Suprapubic skin (tissue), 4 donors: ENCODE measurements around the gene PCDHGA12. TPM values are rescaled to one million over a fixed set of nuclear protein-coding genes. Genes with fewer than 3 reads are reported as not detected.
"Not testable (repeated sequence)": the region's sequence is repeated elsewhere in the genome, so short reads cannot be mapped to it uniquely, and the experiment has no call there.

Experiments used
- DNase-seq, 2 donors: peaks; one replicate each; pipeline ENCODE4 v3.0.0-alpha.2; 2019; ENCODE audit warnings: low spot score in 2 of 2
- H3K27ac ChIP-seq: fragments of 200-600 bp; sonication (generic); one replicate; pipeline ENCODE4 v1.5.1; 2019
- H3K27me3 ChIP-seq: fragments of 200-600 bp; sonication (generic); one replicate; pipeline ENCODE4 v1.5.1; 2019
- H3K36me3 ChIP-seq: fragments of 200-600 bp; sonication (generic); one replicate; pipeline ENCODE4 v1.5.1; 2019
- H3K4me1 ChIP-seq: fragments of 200-600 bp; sonication (generic); one replicate; pipeline ENCODE4 v1.5.1; 2019
- H3K4me3 ChIP-seq: fragments of 200-600 bp; sonication (generic); one replicate; pipeline ENCODE4 v1.5.1; 2019; ENCODE audit warnings: mild to moderate bottlenecking
- H3K9me3 ChIP-seq: fragments of 200-600 bp; sonication (generic); one replicate; pipeline ENCODE4 v1.5.1; 2019
- EP300 ChIP-seq: sonication (generic); formaldehyde crosslinking; IDR thresholded peaks from one replicate; pipeline ENCODE4 v1.6.1; 2017; ENCODE audit warnings: antibody characterized with exemption
- POLR2A ChIP-seq, 2 donors: fragments of 450-650 bp; IDR thresholded peaks; one replicate each; pipeline ENCODE4 v1.6.1; 2017; ENCODE audit warnings: antibody characterized with exemption in 2 of 2, mild to moderate bottlenecking in 2 of 2, moderate library complexity in 2 of 2
- POLR2AphosphoS5 ChIP-seq, 3 donors: sonication (generic); formaldehyde crosslinking; IDR thresholded peaks; one replicate each; pipeline ENCODE4 v1.6.1; 2017; ENCODE audit warnings: antibody characterized with exemption in 3 of 3
- WGBS: methylation state at CpG from one replicate; pipeline ENCODE4 v1.1.5; 2018; 5-methylcytosine and 5-hydroxymethylcytosine counted together
- total RNA-seq, 4 donors: library from RNA; depleted of rRNA; stranded (reverse); fragments of >200 nt; gene quantifications; one replicate each; pipeline ENCODE4 v1.1.0, GENCODE V29; 2016
- TF ChIP-seq, protein P1 (sequence below), 2 donors: fragments of 200-600 bp in 1 of 2; fragments of 450-650 bp in 1 of 2; sonication (generic) in 1 of 2; IDR thresholded peaks; one replicate each; pipeline ENCODE4 v1.5.1; 2016 to 2019; ENCODE audit warnings: antibody characterized with exemption in 2 of 2, mild to moderate bottlenecking in 1 of 2, moderate library complexity in 1 of 2

PCDHGA12 gene
- total RNA-seq, 4 donors from 2014 or later, result 2.9 to 13.4 (median 6.6) TPM

DNA sequence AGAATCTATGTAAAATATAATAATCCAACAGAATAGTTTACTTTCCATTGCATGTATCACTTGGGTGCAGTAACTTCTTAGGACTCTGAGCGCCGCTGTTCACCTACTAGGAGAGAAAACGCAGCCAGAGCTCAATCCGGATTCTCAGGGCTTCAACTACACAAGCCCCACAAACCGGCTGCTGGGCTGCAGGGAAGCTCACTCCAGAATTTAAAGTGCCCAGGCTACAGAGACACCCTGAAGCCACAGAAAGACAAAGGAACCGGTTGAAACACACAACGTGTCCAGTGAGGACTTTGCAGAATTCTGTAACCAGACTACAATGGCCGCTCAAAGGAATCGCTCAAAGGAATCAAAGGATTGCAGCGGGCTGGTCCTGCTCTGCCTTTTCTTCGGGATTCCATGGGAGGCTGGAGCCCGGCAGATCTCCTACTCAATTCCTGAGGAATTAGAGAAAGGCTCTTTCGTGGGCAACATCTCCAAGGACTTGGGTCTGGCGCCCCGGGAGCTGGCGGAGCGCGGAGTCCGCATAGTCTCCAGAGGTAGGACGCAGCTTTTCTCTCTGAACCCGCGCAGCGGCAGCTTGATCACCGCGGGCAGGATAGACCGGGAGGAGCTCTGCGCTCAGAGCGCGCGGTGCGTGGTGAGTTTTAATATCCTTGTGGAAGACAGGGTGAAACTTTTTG, 17.3 kb upstream of the PCDHGA12 start, which contains the start of gene PCDHGA10:
Gene PCDHGA10 (plus strand): TSS at position 134 of the 686 bp plus-strand sequence. CDS start 189 bp downstream, at position 323.
- H3K27ac ChIP-seq, result no peak within 1 kb of the TSS
- H3K9me3 ChIP-seq, result peaks cover 52% of the 10 kb centered on the region
- peaks cover 3% of the 10 kb centered on the region for H3K27me3 ChIP-seq
- no peaks in the 10 kb centered on the region for H3K4me1 ChIP-seq
- H3K4me3 ChIP-seq, result peak within 1 kb of the TSS; percentile 36
- no peaks in the 10 kb centered on the region for H3K36me3 ChIP-seq
- WGBS, result 20% methylated on average over 28 of the region's 31 CpGs
- no peak for DNase-seq
- TF ChIP-seq POLR2AphosphoS5 (IDR thresholded peaks at IDR 0.05), result no peak
- TF ChIP-seq, protein P1, sequence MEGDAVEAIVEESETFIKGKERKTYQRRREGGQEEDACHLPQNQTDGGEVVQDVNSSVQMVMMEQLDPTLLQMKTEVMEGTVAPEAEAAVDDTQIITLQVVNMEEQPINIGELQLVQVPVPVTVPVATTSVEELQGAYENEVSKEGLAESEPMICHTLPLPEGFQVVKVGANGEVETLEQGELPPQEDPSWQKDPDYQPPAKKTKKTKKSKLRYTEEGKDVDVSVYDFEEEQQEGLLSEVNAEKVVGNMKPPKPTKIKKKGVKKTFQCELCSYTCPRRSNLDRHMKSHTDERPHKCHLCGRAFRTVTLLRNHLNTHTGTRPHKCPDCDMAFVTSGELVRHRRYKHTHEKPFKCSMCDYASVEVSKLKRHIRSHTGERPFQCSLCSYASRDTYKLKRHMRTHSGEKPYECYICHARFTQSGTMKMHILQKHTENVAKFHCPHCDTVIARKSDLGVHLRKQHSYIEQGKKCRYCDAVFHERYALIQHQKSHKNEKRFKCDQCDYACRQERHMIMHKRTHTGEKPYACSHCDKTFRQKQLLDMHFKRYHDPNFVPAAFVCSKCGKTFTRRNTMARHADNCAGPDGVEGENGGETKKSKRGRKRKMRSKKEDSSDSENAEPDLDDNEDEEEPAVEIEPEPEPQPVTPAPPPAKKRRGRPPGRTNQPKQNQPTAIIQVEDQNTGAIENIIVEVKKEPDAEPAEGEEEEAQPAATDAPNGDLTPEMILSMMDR (IDR thresholded peaks at IDR 0.05), result peak; percentile 17 to 47

DNA sequence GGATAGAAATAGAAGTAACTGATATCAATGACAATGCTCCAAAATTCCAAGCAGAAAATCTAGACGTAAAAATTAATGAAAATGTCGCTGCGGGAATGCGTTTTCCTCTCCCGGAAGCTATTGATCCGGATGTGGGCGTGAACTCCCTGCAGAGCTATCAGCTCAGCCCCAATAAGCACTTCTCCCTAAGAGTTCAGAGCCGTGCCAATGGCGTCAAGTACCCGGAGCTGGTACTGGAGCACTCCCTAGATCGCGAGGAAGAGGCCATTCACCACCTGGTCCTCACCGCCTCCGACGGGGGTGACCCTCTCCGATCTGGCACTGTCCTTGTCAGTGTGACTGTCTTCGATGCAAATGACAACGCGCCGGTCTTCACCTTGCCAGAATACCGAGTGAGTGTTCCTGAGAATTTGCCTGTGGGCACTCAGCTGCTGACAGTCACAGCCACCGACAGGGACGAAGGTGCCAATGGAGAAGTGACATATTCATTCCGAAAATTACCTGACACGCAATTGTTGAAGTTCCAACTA, 16.7 kb upstream of the PCDHGA12 start:
- H3K27ac ChIP-seq, result no peak overlapping the region
- TF ChIP-seq EP300, result no peak
- no peak for TF ChIP-seq POLR2A (IDR thresholded peaks at IDR 0.05)
- TF ChIP-seq POLR2AphosphoS5 (IDR thresholded peaks at IDR 0.05), result no peak
- TF ChIP-seq, protein P1 (IDR thresholded peaks at IDR 0.05), result no peak
- H3K4me1 ChIP-seq, result no peaks in the 10 kb centered on the region
- H3K36me3 ChIP-seq, result no peaks in the 10 kb centered on the region
- no peak for DNase-seq
- H3K9me3 ChIP-seq, result peaks cover 57% of the 10 kb centered on the region
- WGBS, result 16% methylated on average over 20 of the region's 25 CpGs
- H3K4me3 ChIP-seq, result peak overlapping the region; percentile 36
- H3K27me3 ChIP-seq, result peaks cover 3% of the 10 kb centered on the region

DNA sequence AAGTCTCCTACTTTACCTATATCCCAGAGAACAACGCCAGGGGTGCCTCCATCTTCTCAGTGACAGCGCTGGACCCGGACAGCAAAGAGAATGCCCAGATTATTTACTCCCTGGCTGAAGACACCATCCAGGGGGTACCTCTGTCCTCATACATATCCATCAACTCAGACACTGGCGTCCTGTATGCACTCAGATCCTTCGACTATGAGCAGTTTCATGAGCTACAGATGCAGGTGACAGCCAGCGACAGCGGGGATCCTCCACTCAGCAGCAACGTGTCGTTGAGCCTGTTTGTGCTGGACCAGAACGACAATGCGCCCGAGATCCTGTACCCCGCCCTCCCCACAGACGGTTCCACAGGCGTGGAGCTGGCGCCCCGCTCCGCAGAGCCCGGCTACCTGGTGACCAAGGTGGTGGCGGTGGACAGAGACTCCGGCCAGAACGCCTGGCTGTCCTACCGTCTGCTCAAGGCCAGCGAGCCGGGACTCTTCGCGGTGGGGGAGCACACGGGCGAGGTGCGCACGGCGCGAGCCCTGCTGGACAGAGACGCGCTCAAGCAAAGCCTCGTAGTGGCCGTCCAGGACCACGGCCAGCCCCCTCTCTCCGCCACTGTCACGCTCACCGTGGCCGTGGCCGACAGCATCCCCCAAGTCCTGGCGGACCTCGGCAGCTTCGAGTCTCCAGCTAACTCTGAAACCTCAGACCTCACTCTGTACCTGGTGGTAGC, 15.6 kb upstream of the PCDHGA12 start:
- not testable (repeated sequence) for H3K4me1 ChIP-seq, H3K27ac ChIP-seq, H3K4me3 ChIP-seq, DNase-seq, H3K27me3 ChIP-seq, H3K36me3 ChIP-seq
- peaks cover 62% of the 10 kb centered on the region for H3K9me3 ChIP-seq
- WGBS, result 26% methylated on average over 23 of the region's 46 CpGs

GRCh38 chr5:141415275-141415618, 15.1 kb upstream of the PCDHGA12 start:
- peaks cover 62% of the 10 kb centered on the region for H3K9me3 ChIP-seq
- 27% methylated on average over 23 of the region's 24 CpGs for WGBS
- H3K27me3 ChIP-seq, result not testable (repeated sequence)

GRCh38 chr5:141417494-141418172, 12.7 kb upstream of the PCDHGA12 start, which contains the start of gene PCDHGB7:
TSS of gene PCDHGB7 (plus strand) at chr5:141417677. CDS start at chr5:141417860, 183 bp downstream.
- H3K27ac ChIP-seq, H3K4me1 ChIP-seq, H3K27me3 ChIP-seq, DNase-seq, H3K36me3 ChIP-seq: not testable (repeated sequence)
- TF ChIP-seq, protein P1 (IDR thresholded peaks at IDR 0.05), result peak; percentile 15 to 63
- Histone ChIP-seq H3K9me3 (peaks cover 70% of the 10 kb centered on the region), H3K4me3 (peak within 1 kb of the TSS; percentile 46)
- 18% methylated on average over 31 of the region's 47 CpGs for WGBS

More at GRCh38 chr5:141415275-141415618, 15.1 kb upstream of the PCDHGA12 start:
- not testable (repeated sequence) for H3K4me1 ChIP-seq, H3K27ac ChIP-seq, H3K4me3 ChIP-seq, H3K36me3 ChIP-seq, DNase-seq
